Thymus (tissue), 11 donors: ENCODE data around the gene ATP2B2. TPM values are rescaled to one million over a fixed set of nuclear protein-coding genes. Genes with fewer than 3 reads are reported as not detected.

Experiments used
- DNase-seq, 9 donors: peaks; one replicate each; pipeline ENCODE4 v3.0.0-alpha.2; 2013; ENCODE audit warnings: low spot score in 9 of 9, low read depth in 6 of 9, missing footprints in 1 of 9
- H3K27ac ChIP-seq, 2 donors: one replicate each; pipeline ENCODE4 v1.5.1; 2013; ENCODE audit warnings: control low read depth in 1 of 2, low read depth in 1 of 2, low read length in 1 of 2, mild to moderate bottlenecking in 1 of 2, moderate library complexity in 1 of 2
- H3K27me3 ChIP-seq, 2 donors: one replicate each; pipeline ENCODE4 v1.5.1; 2013; ENCODE audit warnings: low read length in 1 of 2; ENCODE audit not compliant: control insufficient read depth in 2 of 2, insufficient read depth in 1 of 2
- H3K36me3 ChIP-seq, 2 donors: one replicate each; pipeline ENCODE4 v1.5.1; 2013; ENCODE audit warnings: low read length in 1 of 2, mild to moderate bottlenecking in 1 of 2, moderate library complexity in 1 of 2; ENCODE audit not compliant: control insufficient read depth in 2 of 2, insufficient read depth in 2 of 2
- H3K4me1 ChIP-seq, 2 donors: one replicate each; pipeline ENCODE4 v1.5.1; 2013; ENCODE audit warnings: low read length in 2 of 2; ENCODE audit not compliant: control insufficient read depth in 2 of 2, insufficient read depth in 2 of 2
- H3K4me3 ChIP-seq, 2 donors: one replicate each; pipeline ENCODE4 v1.5.1; 2013; ENCODE audit warnings: low read length in 2 of 2, control low read depth in 1 of 2, mild to moderate bottlenecking in 1 of 2
- H3K9me3 ChIP-seq, 2 donors: one replicate each; pipeline ENCODE4 v1.5.1; 2013; ENCODE audit warnings: low read length in 1 of 2, mild to moderate bottlenecking in 1 of 2; ENCODE audit not compliant: control insufficient read depth in 2 of 2, insufficient read depth in 1 of 2
- WGBS: extraction: QIAGEN DNeasy Blood & Tissue Kit; methylation state at CpG from one replicate; pipeline ENCODE4 v1.1.7; 2013; 5-methylcytosine and 5-hydroxymethylcytosine counted together
- polyA plus RNA-seq: library from polyadenylated mRNA; stranded (reverse); fragments of 200-250 nt; gene quantifications from one replicate; pipeline ENCODE4 v1.2.3, GENCODE V29; 2013
- total RNA-seq: library from RNA; stranded (reverse); fragments of 120-200 nt; gene quantifications from one replicate; pipeline ENCODE4 v1.2.4, GENCODE V29; 2013
- donor health status: healthy.

ATP2B2 gene
- total and polyA plus RNA-seq, 2 donors: 0.19 to 0.34 TPM

DNA sequence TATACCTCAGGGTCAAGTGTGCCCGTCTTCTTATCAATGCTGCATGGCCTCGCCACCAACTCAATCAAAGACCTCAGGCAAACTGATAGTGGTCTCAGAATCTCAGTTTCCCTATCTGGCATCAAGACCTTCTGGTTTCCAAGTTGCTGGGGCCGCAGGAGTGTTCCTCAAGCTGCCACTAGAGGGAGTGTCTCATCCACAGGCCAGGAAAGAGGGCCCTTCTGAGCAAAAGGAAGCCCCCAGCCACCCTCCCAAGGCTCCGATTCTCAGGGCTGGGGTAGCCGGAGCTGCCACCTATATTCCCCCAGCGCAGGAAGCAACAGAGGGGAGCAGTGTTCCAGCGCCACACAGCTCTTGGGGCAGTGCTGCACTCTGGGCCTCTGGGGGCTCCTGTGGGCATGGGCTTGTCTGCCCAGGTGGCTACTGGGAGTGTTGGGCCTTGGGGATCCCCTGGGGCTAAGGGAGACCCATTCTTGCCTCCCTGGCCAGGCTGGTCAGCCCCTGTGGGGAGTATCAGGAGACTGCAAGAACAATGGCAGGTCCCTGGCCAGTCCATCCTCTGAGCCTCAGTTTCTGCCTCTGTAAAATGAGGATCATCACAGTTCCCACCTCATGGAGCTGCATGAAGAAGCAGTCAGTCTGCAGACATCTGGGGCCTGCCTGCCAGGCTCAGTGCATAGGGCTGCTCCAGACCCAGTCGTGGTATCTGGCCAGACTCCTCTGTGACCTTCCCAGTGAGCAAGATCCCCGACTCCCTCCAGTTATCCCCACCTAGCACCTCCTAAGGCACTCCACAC, 161.0 kb downstream of the ATP2B2 start:
- H3K27ac ChIP-seq: no peak overlapping the region
- no peaks in the 10 kb centered on the region for H3K36me3 ChIP-seq
- no peaks in the 10 kb centered on the region for H3K4me1 ChIP-seq
- H3K27me3 ChIP-seq: no peaks in the 10 kb centered on the region
- WGBS: 37% methylated on average over 9 of the region's 9 CpGs
- DNase-seq: peak in 7 of 9 donors; percentile 29 to 68 (median 50)
- H3K4me3 ChIP-seq: no peak overlapping the region
- no peaks in the 10 kb centered on the region for H3K9me3 ChIP-seq

DNA sequence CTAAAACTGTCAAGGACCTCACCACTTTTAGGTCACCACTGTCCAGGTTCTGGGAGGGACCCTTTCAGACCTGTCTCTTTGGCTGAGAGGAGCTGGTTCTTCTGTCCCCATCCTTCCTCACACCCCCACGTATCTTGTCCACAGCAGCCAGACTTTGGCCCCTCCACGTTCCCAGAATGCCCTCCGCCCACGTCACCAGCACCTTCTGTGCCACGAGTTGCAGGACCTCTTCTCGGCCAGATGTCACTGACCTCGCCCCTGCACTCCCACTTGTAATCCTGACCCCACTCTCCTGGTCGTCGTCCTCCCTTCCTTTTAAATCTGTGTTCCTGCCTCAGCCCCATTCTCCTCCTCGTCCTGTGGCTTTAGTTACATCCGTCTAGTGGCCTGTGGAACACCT, 161.9 kb downstream of the ATP2B2 start:
- Histone ChIP-seq H3K27me3 (no peaks in the 10 kb centered on the region), H3K9me3 (no peaks in the 10 kb centered on the region), H3K4me1 (peaks cover 0 to 7% of the 10 kb centered on the region in 2 donors), H3K27ac (no peak overlapping the region), H3K4me3 (no peak overlapping the region), H3K36me3 (no peaks in the 10 kb centered on the region)
- DNase-seq: no peak
- 82% methylated on average over 11 of the region's 11 CpGs for WGBS

DNA sequence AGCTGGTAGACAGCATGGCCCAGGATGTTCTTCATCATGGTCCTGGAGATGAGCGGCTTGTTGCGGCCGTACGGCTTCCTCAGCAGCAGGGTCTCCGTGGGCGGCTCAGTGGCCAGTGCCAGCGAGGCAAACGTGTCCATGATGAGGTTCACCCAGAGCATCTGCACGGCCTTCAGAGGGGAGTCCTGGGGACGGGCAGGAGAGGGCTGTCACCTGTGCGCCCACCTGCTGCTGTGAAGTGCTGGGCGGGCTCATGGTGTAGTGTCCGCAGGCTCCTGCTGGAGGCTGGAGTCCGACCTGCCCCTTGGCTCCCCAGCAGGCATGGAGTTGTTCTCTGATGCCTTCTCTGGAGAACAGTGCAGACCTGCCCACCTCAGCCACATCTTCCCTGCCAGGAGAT, 162.6 kb downstream of the ATP2B2 start:
- 96% methylated on average over 14 of the region's 14 CpGs for WGBS
- no peak overlapping the region for H3K4me3 ChIP-seq
- peaks cover 0 to 9% of the 10 kb centered on the region in 2 donors for H3K4me1 ChIP-seq
- DNase-seq: no peak
- H3K27me3 ChIP-seq: no peaks in the 10 kb centered on the region
- H3K36me3 ChIP-seq: no peaks in the 10 kb centered on the region
- H3K27ac ChIP-seq: no peak overlapping the region
- H3K9me3 ChIP-seq: peaks cover 0 to 2% of the 10 kb centered on the region in 2 donors

DNA sequence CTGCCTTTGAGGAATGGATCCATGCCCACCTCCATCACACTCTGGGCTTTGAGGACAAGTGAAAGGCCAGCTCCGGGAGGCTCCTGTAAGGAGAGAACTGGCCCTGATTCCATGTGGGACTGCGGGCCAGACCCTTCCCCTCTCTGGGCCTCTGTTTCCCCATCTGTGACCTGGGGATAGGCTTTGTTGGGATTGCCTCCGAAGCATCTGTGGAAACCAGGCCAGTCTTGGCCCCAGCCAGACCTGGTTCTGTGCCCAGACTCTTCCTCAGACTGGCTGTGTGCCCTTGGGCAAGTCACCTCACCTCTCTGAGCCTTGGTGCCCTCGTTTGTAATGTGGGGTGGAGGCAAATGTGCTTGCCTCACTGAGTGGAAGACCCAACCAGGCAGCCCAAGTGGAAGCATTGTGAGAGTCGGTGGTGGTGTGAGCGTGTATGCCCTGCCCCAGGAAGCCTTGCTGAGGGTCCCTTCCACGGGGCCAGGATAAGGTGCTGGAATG, 163.4 kb downstream of the ATP2B2 start:
- no peaks in the 10 kb centered on the region for H3K27me3 ChIP-seq
- no peak overlapping the region for H3K4me3 ChIP-seq
- peaks cover 0 to 9% of the 10 kb centered on the region in 2 donors for H3K4me1 ChIP-seq
- no peak for DNase-seq
- WGBS: 91% methylated on average over 7 of the region's 7 CpGs
- no peak overlapping the region for H3K27ac ChIP-seq
- H3K9me3 ChIP-seq: peaks cover 0 to 7% of the 10 kb centered on the region in 2 donors
- no peaks in the 10 kb centered on the region for H3K36me3 ChIP-seq

DNA sequence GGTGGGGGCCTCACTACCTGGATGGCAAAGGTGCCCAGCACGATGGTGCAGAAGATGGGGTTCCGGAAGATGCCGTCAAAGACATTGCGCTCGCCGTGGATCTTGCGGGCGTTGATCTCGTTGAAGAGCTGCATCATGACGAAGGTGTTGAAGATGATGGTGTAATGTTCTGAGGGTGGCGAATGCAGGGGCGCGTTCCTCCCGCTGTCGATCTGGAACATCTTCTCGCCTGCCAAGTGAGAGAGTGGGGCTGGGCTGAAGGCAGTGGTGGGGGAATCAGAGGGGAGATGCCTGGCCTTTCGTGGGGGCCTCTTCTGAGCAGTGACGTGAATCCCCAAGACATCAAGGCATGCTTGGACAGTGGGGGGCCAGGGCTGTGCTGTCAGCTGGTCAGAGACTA, 164.9 kb downstream of the ATP2B2 start:
- H3K36me3 ChIP-seq: no peaks in the 10 kb centered on the region
- H3K9me3 ChIP-seq: peaks cover 0 to 7% of the 10 kb centered on the region in 2 donors
- H3K27ac ChIP-seq: no peak overlapping the region
- DNase-seq: no peak
- H3K4me1 ChIP-seq: peaks cover 0 to 9% of the 10 kb centered on the region in 2 donors
- 97% methylated on average over 18 of the region's 18 CpGs for WGBS
- H3K27me3 ChIP-seq: no peaks in the 10 kb centered on the region
- H3K4me3 ChIP-seq: no peak overlapping the region

DNA sequence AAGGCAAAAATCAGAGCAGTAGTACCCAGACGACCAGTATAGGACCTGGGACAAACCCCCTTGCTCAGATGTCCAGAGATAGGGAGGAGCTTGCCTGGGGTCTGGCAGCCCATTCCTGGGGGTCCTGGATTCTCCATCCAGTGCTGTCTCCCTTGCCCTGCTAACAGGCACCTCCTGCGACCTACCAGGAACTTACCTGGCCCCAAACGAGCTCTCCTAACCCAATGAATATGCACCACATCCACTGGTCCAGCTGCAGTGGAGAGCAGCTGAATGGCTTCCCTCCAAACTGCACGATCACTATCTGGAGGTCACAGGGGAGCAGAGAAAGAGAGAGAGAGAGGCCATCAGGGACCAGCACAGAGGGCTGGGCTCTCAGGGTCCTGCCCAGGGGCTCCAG, 165.3 kb downstream of the ATP2B2 start:
- Histone ChIP-seq H3K4me1 (peaks cover 0 to 13% of the 10 kb centered on the region in 2 donors), H3K36me3 (no peaks in the 10 kb centered on the region), H3K4me3 (no peak overlapping the region), H3K27ac (no peak overlapping the region), H3K9me3 (peaks cover 0 to 7% of the 10 kb centered on the region in 2 donors), H3K27me3 (no peaks in the 10 kb centered on the region)
- no peak for DNase-seq
- 90% methylated on average over 4 of the region's 4 CpGs for WGBS

DNA sequence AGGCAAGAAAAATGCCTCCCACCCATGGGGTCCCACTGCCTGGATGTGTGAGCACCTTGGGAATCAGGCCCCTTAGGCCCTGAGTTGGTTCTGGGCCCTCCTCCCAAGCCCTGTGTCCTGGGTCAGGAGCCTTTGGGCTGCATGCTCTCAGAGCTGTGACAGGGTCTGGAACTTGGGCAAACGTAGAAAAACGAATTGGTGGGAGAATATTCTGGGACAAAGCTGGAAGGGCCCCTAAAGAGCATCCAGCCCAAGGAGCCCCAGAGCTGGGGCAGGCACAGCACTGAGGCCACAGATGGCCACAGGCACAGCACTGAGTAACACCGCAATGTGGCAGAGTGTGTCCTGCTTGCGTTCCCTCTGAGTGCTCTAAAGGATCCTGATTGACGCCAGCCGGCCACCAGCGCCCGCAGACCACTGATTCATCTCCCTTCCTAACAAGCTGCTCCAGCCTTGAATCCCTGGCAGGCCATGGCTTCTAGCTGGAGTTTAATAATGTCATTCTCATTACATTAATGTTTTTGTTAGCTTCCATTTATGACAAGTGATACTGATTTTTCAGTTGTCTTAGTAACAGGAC, 165.9 kb downstream of the ATP2B2 start:
- WGBS: 95% methylated on average over 8 of the region's 8 CpGs

DNA sequence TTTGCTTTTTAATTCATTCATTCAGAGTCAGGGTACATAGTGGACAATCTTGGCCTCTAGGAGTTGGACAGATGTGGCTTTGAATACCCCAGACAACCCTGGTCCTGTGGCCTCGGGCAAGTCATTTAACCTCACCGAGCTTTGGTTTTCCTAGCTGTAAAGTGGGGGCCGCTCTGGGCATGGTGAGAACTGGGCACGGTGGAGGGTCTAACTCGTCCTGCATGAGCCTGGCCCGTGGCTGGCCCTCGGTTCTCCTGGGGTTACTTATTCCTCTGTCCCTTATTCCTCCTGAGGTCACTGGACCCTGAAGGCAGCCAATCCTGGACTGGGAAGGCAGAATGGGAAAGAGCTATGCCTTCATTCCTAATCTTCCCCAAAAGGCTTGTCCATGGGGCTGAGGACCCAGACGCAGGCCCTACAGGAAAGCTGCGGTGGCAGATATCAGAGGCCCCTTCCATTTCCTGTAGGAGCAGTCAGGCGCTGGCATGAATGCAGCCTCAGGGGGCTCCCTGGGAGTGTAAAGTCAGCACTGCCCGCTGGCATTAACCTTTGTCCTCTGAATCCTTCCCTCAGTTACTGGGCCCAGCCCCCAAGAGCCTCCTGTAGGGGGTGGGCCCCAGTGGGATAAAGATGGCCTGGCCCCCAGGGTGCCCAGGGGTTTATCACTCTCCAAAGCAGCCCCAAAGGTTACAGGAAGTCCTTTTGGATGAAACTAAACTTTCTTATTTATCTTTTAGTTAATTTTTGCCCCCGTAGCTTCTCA, 166.6 kb downstream of the ATP2B2 start:
- WGBS: 55% methylated on average over 12 of the region's 12 CpGs
- peaks cover 0 to 7% of the 10 kb centered on the region in 2 donors for H3K9me3 ChIP-seq
- no peaks in the 10 kb centered on the region for H3K27me3 ChIP-seq
- no peak overlapping the region for H3K27ac ChIP-seq
- no peak for DNase-seq
- H3K36me3 ChIP-seq: no peaks in the 10 kb centered on the region
- H3K4me3 ChIP-seq: no peak overlapping the region
- peaks cover 0 to 16% of the 10 kb centered on the region in 2 donors for H3K4me1 ChIP-seq

More for the DNA sequence above, 165.9 kb downstream of the ATP2B2 start:
- Histone ChIP-seq H3K9me3 (peaks cover 0 to 7% of the 10 kb centered on the region in 2 donors), H3K27ac (no peak overlapping the region), H3K27me3 (no peaks in the 10 kb centered on the region), H3K4me3 (no peak overlapping the region), H3K4me1 (peaks cover 0 to 14% of the 10 kb centered on the region in 2 donors), H3K36me3 (no peaks in the 10 kb centered on the region)
- no peak for DNase-seq

DNA sequence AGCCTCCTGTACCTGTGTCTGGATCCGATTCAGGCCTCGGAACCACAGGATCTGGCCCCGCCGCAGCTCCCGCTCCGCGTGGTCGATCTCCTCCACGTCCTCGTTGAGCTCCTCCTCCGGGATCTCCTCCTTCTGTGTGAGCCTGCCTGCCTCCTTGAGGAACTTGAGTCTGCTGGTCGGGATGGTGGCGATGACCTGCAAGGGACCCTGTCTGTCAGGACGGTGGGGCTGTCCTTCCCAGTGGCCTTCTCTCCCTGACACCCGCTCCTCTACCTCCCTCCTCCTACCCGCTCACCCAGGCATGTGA, 167.3 kb downstream of the ATP2B2 start:
- Histone ChIP-seq H3K4me3 (no peak overlapping the region), H3K27ac (no peak overlapping the region), H3K27me3 (no peaks in the 10 kb centered on the region), H3K4me1 (peaks cover 0 to 22% of the 10 kb centered on the region in 2 donors), H3K36me3 (no peaks in the 10 kb centered on the region), H3K9me3 (peaks cover 0 to 7% of the 10 kb centered on the region in 2 donors)
- DNase-seq: no peak
- 97% methylated on average over 16 of the region's 16 CpGs for WGBS
